A549 (cell line): ENCODE measurements around the gene PIEZO2. TPM values are rescaled to one million over a fixed set of nuclear protein-coding genes. Genes with fewer than 3 reads are reported as not detected.
A peak's percentile ranks its signal among the peaks of the same experiment; 100 is the strongest.

Experiments used
- ATAC-seq, 2 experiments: fragments of 200-7000 bp in 1 of 2; fragments of >200 bp in 1 of 2; cut with Nextera tagmentation in 1 of 2; cut with Tn5 transposase in 1 of 2; 3 replicates each; pipeline versions ENCODE4 v1.8.0 to v1.9.1; 2018 to 2020; ENCODE audit warnings: mild to moderate bottlenecking in 1 of 2, moderate library complexity in 1 of 2
- CTCF ChIA-PET: fragments of 300-600 bp; sonication (Branson Sonifier 250); formaldehyde crosslinking; extraction: SDS; loops from one replicate; lab custom pipeline; 2021; ENCODE audit warnings: antibody characterized with exemption, inconsistent platforms; lab: Yijun Ruan, JAX
- POLR2A ChIA-PET: fragments of 350-600 bp; formaldehyde crosslinking; extraction: SDS; loops from one replicate; lab custom pipeline; 2021; ENCODE audit warnings: antibody characterized with exemption, inconsistent platforms; lab: Yijun Ruan, JAX
- DNase-seq, 2 experiments: peaks; one replicate each; pipeline versions ENCODE4 v3.0.0 to v3.0.0-alpha.2; 2011 to 2016; ENCODE audit warnings: low read depth in 1 of 2, low spot score in 1 of 2
- FAIRE-seq: peaks from 2 replicates; lab custom pipeline; 2011; peaks lifted over from hg19 to GRCh38; lab: Jason Lieb, UNC
- H3K27ac ChIP-seq, 2 experiments: fragments of >200 bp; sonication (Bioruptor Twin); formaldehyde crosslinking; 3 replicates each; pipeline ENCODE4 v1.5.1; 2016 to 2017
- H3K4me1 ChIP-seq: fragments of >200 bp; sonication (Bioruptor Twin); formaldehyde crosslinking; 3 replicates; pipeline ENCODE4 v1.6.1; 2016
- H3K4me2 ChIP-seq: fragments of >200 bp; sonication (Bioruptor Twin); formaldehyde crosslinking; 3 replicates; pipeline ENCODE4 v1.6.1; 2016
- H3K4me3 ChIP-seq: fragments of >200 bp; sonication (Bioruptor Twin); formaldehyde crosslinking; 3 replicates; pipeline ENCODE4 v1.5.1; 2016
- H3K9me3 ChIP-seq: fragments of >200 bp; sonication (Bioruptor Twin); formaldehyde crosslinking; 3 replicates; pipeline ENCODE4 v1.6.1; 2016
- CBX8 ChIP-seq: fragments of 200-600 bp; sonication (generic); IDR thresholded peaks from 2 replicates; pipeline ENCODE4 v1.6.1; 2016
- EHMT2 ChIP-seq: fragments of 200-600 bp; sonication (generic); IDR thresholded peaks from 2 replicates; pipeline ENCODE4 v1.6.1; 2016; ENCODE audit warnings: antibody characterized with exemption, low read depth, mild to moderate bottlenecking, moderate library complexity
- EP300 ChIP-seq, 2 experiments: fragments of >200 bp; sonication (Bioruptor Twin); formaldehyde crosslinking; IDR thresholded peaks; 2 replicates in 1 of 2; 3 replicates in 1 of 2; pipeline ENCODE4 v1.6.1; 2016 to 2017
- ESRRA ChIP-seq: fragments of 150-350 bp; IDR thresholded peaks from 2 replicates; pipeline ENCODE4 v1.6.1; 2014; ENCODE audit warnings: mild to moderate bottlenecking, low read length, borderline replicate concordance
- FOSB ChIP-seq: fragments of 250-450 bp; sonication (Bioruptor Pico); IDR thresholded peaks from 2 replicates; pipeline ENCODE4 v1.5.0; 2020; ENCODE audit warnings: mild to moderate bottlenecking, moderate library complexity
- FOSL2 ChIP-seq, 2 experiments: fragments of 450-650 bp in 1 of 2; fragments of >200 bp in 1 of 2; sonication (Bioruptor Twin) in 1 of 2; formaldehyde crosslinking; IDR thresholded peaks; 2 replicates each; pipeline versions ENCODE4 v1.5.0 to v1.6.1; 2016 to 2020; ENCODE audit warnings: mild to moderate bottlenecking in 1 of 2, moderate library complexity in 1 of 2
- FOXS1 ChIP-seq: fragments of 250-450 bp; sonication (Bioruptor Pico); IDR thresholded peaks from 2 replicates; pipeline ENCODE4 v1.5.0; 2020; ENCODE audit warnings: mild to moderate bottlenecking, moderate library complexity
- HDAC2 ChIP-seq: fragments of 200-600 bp; sonication (generic); IDR thresholded peaks from 2 replicates; pipeline ENCODE4 v1.6.1; 2016
- HOXA7 ChIP-seq: fragments of 250-450 bp; sonication (Bioruptor Pico); IDR thresholded peaks from 2 replicates; pipeline ENCODE4 v1.5.0; 2020; ENCODE audit warnings: mild to moderate bottlenecking, moderate library complexity
- HOXB5 ChIP-seq: fragments of 250-450 bp; sonication (Bioruptor Pico); IDR thresholded peaks from 2 replicates; pipeline ENCODE4 v1.5.0; 2020; ENCODE audit warnings: mild to moderate bottlenecking, moderate library complexity
- JUN ChIP-seq, 2 experiments: fragments of >200 bp; sonication (Bioruptor Twin); formaldehyde crosslinking; IDR thresholded peaks; 2 replicates in 1 of 2; 3 replicates in 1 of 2; pipeline ENCODE4 v1.6.1; 2016 to 2017
- KDM5A ChIP-seq: fragments of 200-600 bp; sonication (generic); IDR thresholded peaks from 2 replicates; pipeline ENCODE4 v1.6.1; 2016; ENCODE audit warnings: antibody characterized with exemption, mild to moderate bottlenecking
- MAFK ChIP-seq: fragments of 450-650 bp; IDR thresholded peaks from 2 replicates; pipeline ENCODE4 v1.6.1; 2014; ENCODE audit not compliant: partially characterized antibody
- NPAS2 ChIP-seq: fragments of 250-450 bp; sonication (Bioruptor Pico); IDR thresholded peaks from 2 replicates; pipeline ENCODE4 v1.8.0; 2022; ENCODE audit warnings: mild to moderate bottlenecking, moderate library complexity, borderline replicate concordance
- PHF8 ChIP-seq: fragments of 200-600 bp; sonication (generic); IDR thresholded peaks from 2 replicates; pipeline ENCODE4 v1.6.1; 2016; ENCODE audit warnings: low read depth, mild to moderate bottlenecking, antibody characterized with exemption, moderate library complexity, borderline replicate concordance
- RAD21 ChIP-seq, 2 experiments: fragments of >200 bp in 1 of 2; sonication (Bioruptor Twin) in 1 of 2; formaldehyde crosslinking in 1 of 2; IDR thresholded peaks in 1 of 2; conservative IDR thresholded peaks in 1 of 2; 2 replicates in 1 of 2; 3 replicates in 1 of 2; pipeline ENCODE4 v1.6.1; 2012 to 2018; ENCODE audit warnings: inconsistent platforms in 1 of 2
- TP53 ChIP-seq: fragments of 250-450 bp; sonication (Bioruptor Pico); IDR thresholded peaks from 2 replicates; pipeline ENCODE4 v1.5.0; 2021; ENCODE audit warnings: mild to moderate bottlenecking, moderate library complexity
- ZFP36 ChIP-seq: fragments of 450-650 bp; IDR thresholded peaks from 2 replicates; pipeline ENCODE4 v1.6.1; 2014; ENCODE audit warnings: borderline replicate concordance; ENCODE audit not compliant: partially characterized antibody
- ZNF302 ChIP-seq: fragments of 250-450 bp; sonication (Bioruptor Pico); IDR thresholded peaks from 2 replicates; pipeline ENCODE4 v1.9.0; 2021; ENCODE audit warnings: inconsistent platforms, mild to moderate bottlenecking, moderate library complexity
- WGBS: methylation state at CpG from one replicate; pipeline ENCODE4 v1.1.6; 2017; ENCODE audit errors: missing lambda C conversion rate; 5-methylcytosine and 5-hydroxymethylcytosine counted together
- polyA plus RNA-seq, 4 experiments: library from polyadenylated mRNA; depleted of rRNA in 3 of 4; stranded (reverse); fragments of >200 nt; fragmentation: RNase III in 1 of 4; extraction: RNeasy Plus Mini Kit Qiagen cat#74134 plus additional on column Dnase treatment in 1 of 4; gene quantifications; 2 replicates in 3 of 4; 3 replicates in 1 of 4; pipeline ENCODE4 v1.2.3, GENCODE V29; 2011 to 2017
- TF ChIP-seq, protein P1 (sequence below): fragments of >200 bp; sonication (Bioruptor Twin); formaldehyde crosslinking; IDR thresholded peaks from 2 replicates; pipeline ENCODE4 v1.6.1; 2016
- TF ChIP-seq, protein P2 (sequence below): fragments of 450-650 bp; IDR thresholded peaks from 2 replicates; pipeline ENCODE4 v1.6.1; 2014; ENCODE audit warnings: antibody characterized with exemption
- TF ChIP-seq, protein P3 (sequence below): fragments of 250-450 bp; sonication (Bioruptor Pico); IDR thresholded peaks from 2 replicates; pipeline ENCODE4 v1.5.0; 2021; ENCODE audit warnings: mild to moderate bottlenecking, moderate library complexity, borderline replicate concordance
- TF ChIP-seq, protein P4 (sequence below): IDR thresholded peaks from 2 replicates; pipeline ENCODE4 v1.6.1; 2012; ENCODE audit warnings: low read depth, borderline replicate concordance
- TF ChIP-seq, protein P5 (sequence below): fragments of 150-350 bp; IDR thresholded peaks from 2 replicates; pipeline ENCODE4 v1.6.1; 2014; ENCODE audit warnings: low read depth, mild to moderate bottlenecking, low read length
- TF ChIP-seq, protein P6 (sequence below): IDR thresholded peaks from 2 replicates; pipeline ENCODE4 v1.6.1; 2012

Gene PIEZO2
- polyA plus RNA-seq, 2 of the 4 experiments (the other 2 are of a cell fraction): 0.80 to 1.6 TPM

DNA sequence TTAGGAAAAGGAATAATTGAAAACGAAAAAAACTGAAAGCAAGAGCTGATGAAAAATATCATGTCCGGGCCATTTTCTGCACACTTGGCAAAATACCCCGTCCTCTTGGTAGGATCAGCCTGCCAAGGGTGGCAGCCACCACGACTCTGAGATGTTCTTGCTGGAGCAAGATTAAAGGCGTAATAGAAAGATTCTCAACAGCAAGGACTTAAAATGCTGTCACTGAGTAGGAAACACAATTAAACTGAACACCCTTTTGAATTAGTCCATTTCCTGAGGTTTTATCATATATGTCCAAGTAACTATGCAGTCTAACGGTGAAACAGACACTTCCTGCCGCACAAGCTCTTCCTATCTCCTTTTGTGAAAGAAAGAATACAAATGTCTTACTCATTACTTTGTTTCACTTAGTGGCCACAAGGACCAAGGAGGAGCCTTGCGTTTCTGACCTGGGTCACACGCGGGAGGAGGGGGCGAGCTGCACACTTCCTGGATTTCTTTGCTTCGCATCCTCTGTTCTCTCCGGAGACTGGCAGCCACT lies 222.7 kb downstream of the PIEZO2 start:
- ATAC-seq (no peak), DNase-seq (no peak), FAIRE-seq (no peak)
- TF ChIP-seq KDM5A (no peak), TP53 (CRISPR knock-in tag) (no peak), PHF8 (no peak), MAFK (peak; percentile 59), EP300 (IDR thresholded peaks at IDR 0.05) (no peak), FOXS1 (no peak), HOXB5 (no peak), RAD21 (conservative IDR thresholded peaks at IDR 0.05 in 1 of 2, IDR thresholded peaks at IDR 0.05 in 1 of 2) (no peak)
- TF ChIP-seq, protein P1, sequence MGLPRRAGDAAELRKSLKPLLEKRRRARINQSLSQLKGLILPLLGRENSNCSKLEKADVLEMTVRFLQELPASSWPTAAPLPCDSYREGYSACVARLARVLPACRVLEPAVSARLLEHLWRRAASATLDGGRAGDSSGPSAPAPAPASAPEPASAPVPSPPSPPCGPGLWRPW: no peak
- Histone ChIP-seq H3K4me1 (no peaks in the 10 kb centered on the region), H3K9me3 (no peaks in the 10 kb centered on the region), H3K4me2 (no peak overlapping the region), H3K4me3 (no peak overlapping the region), H3K27ac (no peak overlapping the region)
- CTCF ChIA-PET: no interaction called here
- 56% methylated on average over 13 of the region's 13 CpGs for WGBS
- POLR2A ChIA-PET: no interaction called here

DNA sequence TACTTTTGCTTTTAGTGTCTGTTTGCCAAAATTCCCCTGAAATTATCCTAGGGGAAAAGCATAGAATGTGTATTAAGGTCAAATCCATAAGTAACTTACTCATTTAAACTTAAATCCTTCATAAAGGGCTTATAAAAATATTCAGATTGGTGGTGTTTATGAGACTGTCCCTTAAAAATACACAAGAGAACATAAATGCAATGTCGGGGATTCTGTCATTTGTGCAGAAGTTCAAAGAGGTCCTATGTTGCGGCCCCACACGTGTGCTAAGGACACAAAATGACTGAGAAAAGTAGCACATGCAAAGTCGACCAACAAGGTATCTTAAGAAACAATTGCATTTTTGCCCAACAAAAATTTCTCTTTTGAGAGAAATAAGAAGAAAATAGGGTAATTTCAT lies 225.1 kb downstream of the PIEZO2 start:
- TF ChIP-seq, protein P2, sequence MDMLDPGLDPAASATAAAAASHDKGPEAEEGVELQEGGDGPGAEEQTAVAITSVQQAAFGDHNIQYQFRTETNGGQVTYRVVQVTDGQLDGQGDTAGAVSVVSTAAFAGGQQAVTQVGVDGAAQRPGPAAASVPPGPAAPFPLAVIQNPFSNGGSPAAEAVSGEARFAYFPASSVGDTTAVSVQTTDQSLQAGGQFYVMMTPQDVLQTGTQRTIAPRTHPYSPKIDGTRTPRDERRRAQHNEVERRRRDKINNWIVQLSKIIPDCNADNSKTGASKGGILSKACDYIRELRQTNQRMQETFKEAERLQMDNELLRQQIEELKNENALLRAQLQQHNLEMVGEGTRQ: no peak
- no peak for TF ChIP-seq ZFP36
- no peak for ATAC-seq
- Histone ChIP-seq H3K4me1 (no peaks in the 10 kb centered on the region), H3K4me3 (no peak overlapping the region), H3K4me2 (no peak overlapping the region), H3K27ac (no peak overlapping the region), H3K9me3 (no peaks in the 10 kb centered on the region)
- no peak for DNase-seq
- CTCF ChIA-PET: no interaction called here
- POLR2A ChIA-PET: no interaction called here
- FAIRE-seq: no peak
- 18% methylated on average over 4 of the region's 4 CpGs for WGBS

DNA sequence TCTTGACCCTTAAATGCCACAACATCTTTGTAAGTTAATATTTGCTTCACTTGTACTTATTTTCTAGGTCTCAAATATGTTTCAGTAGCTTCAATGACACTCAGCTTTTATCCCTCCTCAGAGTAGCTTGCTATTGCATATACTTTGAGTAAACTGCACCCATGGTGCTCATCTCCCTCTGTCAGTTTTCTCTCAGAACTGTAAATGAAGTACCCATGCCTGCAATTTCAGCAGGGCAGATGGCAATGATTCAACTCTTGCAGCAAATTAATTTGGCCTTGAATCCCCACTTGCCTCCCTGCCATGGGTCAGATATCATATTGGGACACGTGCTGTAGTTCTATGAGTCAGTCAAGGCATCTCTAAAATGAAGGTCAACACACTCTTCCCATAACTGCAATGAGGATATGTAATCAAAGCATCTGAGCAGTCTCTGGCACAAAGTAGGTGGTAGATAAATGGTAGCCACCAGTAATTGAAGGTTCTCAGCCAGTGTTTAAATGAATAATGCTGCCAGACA lies 225.8 kb downstream of the PIEZO2 start:
- H3K4me3 ChIP-seq: no peak overlapping the region
- ChIA-PET CTCF (no interaction called here), POLR2A (no interaction called here)
- DNase-seq (no peak), ATAC-seq (no peak), FAIRE-seq (no peak)
- TF ChIP-seq ZNF302 (CRISPR knock-in tag) (no peak), HOXA7 (CRISPR knock-in tag) (no peak), NPAS2 (CRISPR knock-in tag) (no peak), HDAC2 (no peak)
- TF ChIP-seq, protein P3, sequence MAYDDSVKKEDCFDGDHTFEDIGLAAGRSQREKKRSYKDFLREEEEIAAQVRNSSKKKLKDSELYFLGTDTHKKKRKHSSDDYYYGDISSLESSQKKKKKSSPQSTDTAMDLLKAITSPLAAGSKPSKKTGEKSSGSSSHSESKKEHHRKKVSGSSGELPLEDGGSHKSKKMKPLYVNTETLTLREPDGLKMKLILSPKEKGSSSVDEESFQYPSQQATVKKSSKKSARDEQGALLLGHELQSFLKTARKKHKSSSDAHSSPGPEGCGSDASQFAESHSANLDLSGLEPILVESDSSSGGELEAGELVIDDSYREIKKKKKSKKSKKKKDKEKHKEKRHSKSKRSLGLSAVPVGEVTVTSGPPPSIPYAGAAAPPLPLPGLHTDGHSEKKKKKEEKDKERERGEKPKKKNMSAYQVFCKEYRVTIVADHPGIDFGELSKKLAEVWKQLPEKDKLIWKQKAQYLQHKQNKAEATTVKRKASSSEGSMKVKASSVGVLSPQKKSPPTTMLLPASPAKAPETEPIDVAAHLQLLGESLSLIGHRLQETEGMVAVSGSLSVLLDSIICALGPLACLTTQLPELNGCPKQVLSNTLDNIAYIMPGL: no peak
- H3K4me2 ChIP-seq: no peak overlapping the region
- H3K27ac ChIP-seq: no peak overlapping the region
- H3K9me3 ChIP-seq: no peaks in the 10 kb centered on the region
- WGBS: 14% methylated on average over 1 of the region's 1 CpG
- no peaks in the 10 kb centered on the region for H3K4me1 ChIP-seq

DNA sequence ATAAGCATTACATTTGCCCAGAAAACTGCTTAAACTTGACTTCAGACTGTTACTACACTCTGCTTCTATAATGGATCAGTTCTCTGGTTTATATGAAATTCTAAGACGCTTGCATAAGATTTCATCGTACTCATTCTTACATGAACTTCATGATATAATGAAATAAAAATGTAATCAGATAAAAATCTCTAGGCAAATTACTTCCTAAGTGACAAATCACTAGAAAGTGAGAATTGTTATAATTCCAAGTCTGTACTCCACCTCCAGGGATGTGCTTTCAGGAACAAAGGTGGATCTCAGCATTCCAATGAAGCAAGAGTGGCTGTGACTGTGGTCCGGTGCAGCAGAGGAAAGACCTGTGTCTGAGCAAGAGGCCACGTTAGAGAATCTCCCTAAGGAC lies 226.2 kb downstream of the PIEZO2 start:
- H3K9me3 ChIP-seq: no peaks in the 10 kb centered on the region
- H3K4me2 ChIP-seq: no peak overlapping the region
- POLR2A ChIA-PET: no interaction called here
- H3K4me3 ChIP-seq: no peak overlapping the region
- CTCF ChIA-PET: no interaction called here
- DNase-seq: no peak
- no peak for FAIRE-seq
- 10% methylated on average over 4 of the region's 4 CpGs for WGBS
- no peak overlapping the region for H3K27ac ChIP-seq
- H3K4me1 ChIP-seq: no peaks in the 10 kb centered on the region
- no peak for ATAC-seq
- TF ChIP-seq, protein P4, sequence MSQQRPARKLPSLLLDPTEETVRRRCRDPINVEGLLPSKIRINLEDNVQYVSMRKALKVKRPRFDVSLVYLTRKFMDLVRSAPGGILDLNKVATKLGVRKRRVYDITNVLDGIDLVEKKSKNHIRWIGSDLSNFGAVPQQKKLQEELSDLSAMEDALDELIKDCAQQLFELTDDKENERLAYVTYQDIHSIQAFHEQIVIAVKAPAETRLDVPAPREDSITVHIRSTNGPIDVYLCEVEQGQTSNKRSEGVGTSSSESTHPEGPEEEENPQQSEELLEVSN: no peak
- TF ChIP-seq ZNF302 (CRISPR knock-in tag) (no peak), RAD21 (conservative IDR thresholded peaks at IDR 0.05 in 1 of 2, IDR thresholded peaks at IDR 0.05 in 1 of 2) (no peak), JUN (IDR thresholded peaks at IDR 0.05) (no peak), KDM5A (no peak), ESRRA (no peak), EHMT2 (no peak), FOSL2 (IDR thresholded peaks at IDR 0.05) (no peak), FOSL2 (CRISPR knock-in tag; IDR thresholded peaks at IDR 0.05) (no peak), CBX8 (no peak), FOSB (CRISPR knock-in tag) (no peak)
- TF ChIP-seq, protein P1: no peak
- TF ChIP-seq, protein P5, sequence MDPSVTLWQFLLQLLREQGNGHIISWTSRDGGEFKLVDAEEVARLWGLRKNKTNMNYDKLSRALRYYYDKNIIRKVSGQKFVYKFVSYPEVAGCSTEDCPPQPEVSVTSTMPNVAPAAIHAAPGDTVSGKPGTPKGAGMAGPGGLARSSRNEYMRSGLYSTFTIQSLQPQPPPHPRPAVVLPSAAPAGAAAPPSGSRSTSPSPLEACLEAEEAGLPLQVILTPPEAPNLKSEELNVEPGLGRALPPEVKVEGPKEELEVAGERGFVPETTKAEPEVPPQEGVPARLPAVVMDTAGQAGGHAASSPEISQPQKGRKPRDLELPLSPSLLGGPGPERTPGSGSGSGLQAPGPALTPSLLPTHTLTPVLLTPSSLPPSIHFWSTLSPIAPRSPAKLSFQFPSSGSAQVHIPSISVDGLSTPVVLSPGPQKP: no peak
- TF ChIP-seq, protein P6, sequence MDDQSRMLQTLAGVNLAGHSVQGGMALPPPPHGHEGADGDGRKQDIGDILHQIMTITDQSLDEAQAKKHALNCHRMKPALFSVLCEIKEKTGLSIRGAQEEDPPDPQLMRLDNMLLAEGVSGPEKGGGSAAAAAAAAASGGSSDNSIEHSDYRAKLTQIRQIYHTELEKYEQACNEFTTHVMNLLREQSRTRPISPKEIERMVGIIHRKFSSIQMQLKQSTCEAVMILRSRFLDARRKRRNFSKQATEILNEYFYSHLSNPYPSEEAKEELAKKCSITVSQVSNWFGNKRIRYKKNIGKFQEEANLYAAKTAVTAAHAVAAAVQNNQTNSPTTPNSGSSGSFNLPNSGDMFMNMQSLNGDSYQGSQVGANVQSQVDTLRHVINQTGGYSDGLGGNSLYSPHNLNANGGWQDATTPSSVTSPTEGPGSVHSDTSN: no peak
